Measurements from ENCODE around the gene QKI.
"Not testable (repeated sequence)": the region's sequence is repeated elsewhere in the genome, so short reads cannot be mapped to it uniquely, and the experiment has no call there.

QKI gene

GRCh38 chr6:163429858-163430448, 15.4 kb downstream of the QKI start:
- Histone ChIP-seq H3K27me3 (ENCODE audit: insufficient read depth, low read length, poor library complexity, severe bottlenecking) (no peaks in the 10 kb centered on the region), H3K9ac (ENCODE audit: low read depth, low read length, poor library complexity, severe bottlenecking) (no peak overlapping the region), H3K4me1 (ENCODE audit: insufficient read depth, low read length, poor library complexity, severe bottlenecking) (no peaks in the 10 kb centered on the region), H3K9me2 (replicated peaks; ENCODE audit: low read depth, low read length) (no peaks in the 10 kb centered on the region), H3K9me3 (ENCODE audit: insufficient read depth, low read depth, low read length) (no peaks in the 10 kb centered on the region), H3F3A (ENCODE audit: low read depth) (no peaks in the 10 kb centered on the region), H4K20me1 (ENCODE audit: insufficient read depth, low read length, poor library complexity, severe bottlenecking) (no peaks in the 10 kb centered on the region), H3K4me2 (ENCODE audit: low read depth, low read length, poor library complexity, severe bottlenecking) (no peak overlapping the region), H3K79me2 (ENCODE audit: insufficient read depth, low read length) (no peaks in the 10 kb centered on the region), H2AFZ (ENCODE audit: low read length) (no peak overlapping the region), H3K4me3 (ENCODE audit: low read length, poor library complexity, severe bottlenecking) (no peak overlapping the region), H3K36me3 (ENCODE audit: insufficient read depth, low read length) (no peaks in the 10 kb centered on the region)
- TF ChIP-seq CTCF (conservative IDR thresholded peaks at IDR 0.05; ENCODE audit: low read length) (no peak), EZH2phosphoT487 (IDR thresholded peaks at IDR 0.05; ENCODE audit: borderline replicate concordance) (no peak)

GRCh38 chr6:163432300-163432699, 17.8 kb downstream of the QKI start:
- Histone ChIP-seq H3F3A (ENCODE audit: low read depth) (no peaks in the 10 kb centered on the region), H3K4me1 (ENCODE audit: insufficient read depth, low read length, poor library complexity, severe bottlenecking) (no peaks in the 10 kb centered on the region), H3K36me3 (ENCODE audit: insufficient read depth, low read length) (no peaks in the 10 kb centered on the region), H3K27me3 (ENCODE audit: insufficient read depth, low read length, poor library complexity, severe bottlenecking) (no peaks in the 10 kb centered on the region), H3K9me2 (replicated peaks; ENCODE audit: low read depth, low read length) (no peaks in the 10 kb centered on the region), H2AFZ (ENCODE audit: low read length) (no peak overlapping the region), H3K4me2 (ENCODE audit: low read depth, low read length, poor library complexity, severe bottlenecking) (no peak overlapping the region), H4K20me1 (ENCODE audit: insufficient read depth, low read length, poor library complexity, severe bottlenecking) (no peaks in the 10 kb centered on the region), H3K9me3 (ENCODE audit: insufficient read depth, low read depth, low read length) (no peaks in the 10 kb centered on the region), H3K4me3 (ENCODE audit: low read length, poor library complexity, severe bottlenecking) (no peak overlapping the region), H3K79me2 (ENCODE audit: insufficient read depth, low read length) (no peaks in the 10 kb centered on the region), H3K9ac (ENCODE audit: low read depth, low read length, poor library complexity, severe bottlenecking) (no peak overlapping the region)
- TF ChIP-seq EZH2phosphoT487 (IDR thresholded peaks at IDR 0.05; ENCODE audit: borderline replicate concordance) (no peak), CTCF (conservative IDR thresholded peaks at IDR 0.05; ENCODE audit: low read length) (no peak)

- not testable (repeated sequence) for H3K27me3 ChIP-seq (ENCODE audit: insufficient read depth, low read length, poor library complexity, severe bottlenecking); H3K9me2 ChIP-seq (replicated peaks; ENCODE audit: low read depth, low read length); H3K4me3 ChIP-seq (ENCODE audit: low read length, poor library complexity, severe bottlenecking); H3F3A ChIP-seq (ENCODE audit: low read depth); H3K79me2 ChIP-seq (ENCODE audit: insufficient read depth, low read length); H2AFZ ChIP-seq (ENCODE audit: low read length); H3K4me2 ChIP-seq (ENCODE audit: low read depth, low read length, poor library complexity, severe bottlenecking); H3K36me3 ChIP-seq (ENCODE audit: insufficient read depth, low read length); H3K9me3 ChIP-seq (ENCODE audit: insufficient read depth, low read depth, low read length); H3K4me1 ChIP-seq (ENCODE audit: insufficient read depth, low read length, poor library complexity, severe bottlenecking); H4K20me1 ChIP-seq (ENCODE audit: insufficient read depth, low read length, poor library complexity, severe bottlenecking); H3K9ac ChIP-seq (ENCODE audit: low read depth, low read length, poor library complexity, severe bottlenecking)
These were observed 19.0 kb downstream of the QKI start for GRCh38 chr6:163433486-163433885.

GRCh38 chr6:163435023-163435422, 20.5 kb downstream of the QKI start:
- no peaks in the 10 kb centered on the region for H3F3A ChIP-seq (ENCODE audit: low read depth)
- no peaks in the 10 kb centered on the region for H3K9me2 ChIP-seq (replicated peaks; ENCODE audit: low read depth, low read length)
- H4K20me1 ChIP-seq (ENCODE audit: insufficient read depth, low read length, poor library complexity, severe bottlenecking): no peaks in the 10 kb centered on the region
- TF ChIP-seq EZH2phosphoT487 (IDR thresholded peaks at IDR 0.05; ENCODE audit: borderline replicate concordance) (no peak), CTCF (conservative IDR thresholded peaks at IDR 0.05; ENCODE audit: low read length) (no peak)
- no peak overlapping the region for H3K9ac ChIP-seq (ENCODE audit: low read depth, low read length, poor library complexity, severe bottlenecking)
- no peak overlapping the region for H3K4me3 ChIP-seq (ENCODE audit: low read length, poor library complexity, severe bottlenecking)
- H3K4me2 ChIP-seq (ENCODE audit: low read depth, low read length, poor library complexity, severe bottlenecking): no peak overlapping the region
- no peaks in the 10 kb centered on the region for H3K79me2 ChIP-seq (ENCODE audit: insufficient read depth, low read length)
- H3K36me3 ChIP-seq (ENCODE audit: insufficient read depth, low read length): no peaks in the 10 kb centered on the region
- H3K4me1 ChIP-seq (ENCODE audit: insufficient read depth, low read length, poor library complexity, severe bottlenecking): no peaks in the 10 kb centered on the region
- H2AFZ ChIP-seq (ENCODE audit: low read length): no peak overlapping the region
- H3K27me3 ChIP-seq (ENCODE audit: insufficient read depth, low read length, poor library complexity, severe bottlenecking): no peaks in the 10 kb centered on the region
- H3K9me3 ChIP-seq (ENCODE audit: insufficient read depth, low read depth, low read length): no peaks in the 10 kb centered on the region
